PC-3 (cell line): ENCODE data around the gene TRPC1. TPM values are rescaled to one million over a fixed set of nuclear protein-coding genes. Genes with fewer than 3 reads are reported as not detected.

Source experiments
- ATAC-seq: fragments of 200-7000 bp; cut with Tn5 transposase; 2 replicates; pipeline ENCODE4 v1.9.1; 2020; ENCODE audit warnings: mild to moderate bottlenecking, moderate library complexity
- BruUV-seq: library from RNA; stranded (reverse); fragments of 400-500 nt; replicated peaks from 2 replicates; lab custom pipeline; 2021; lab: Mats Ljungman, UMichigan
- CTCF ChIA-PET: fragments of 300-600 bp; sonication (Branson Sonifier 250); formaldehyde crosslinking; loops from one replicate; lab custom pipeline; 2022; ENCODE audit warnings: antibody characterized with exemption; lab: Charles Lee
- POLR2A ChIA-PET: fragments of 300-600 bp; sonication (Branson Sonifier 250); formaldehyde crosslinking; loops from one replicate; lab custom pipeline; 2022; ENCODE audit warnings: antibody characterized with exemption; ENCODE audit not compliant: unreplicated experiment; lab: Charles Lee
- DNase-seq: peaks from one replicate; pipeline ENCODE4 v3.0.0-alpha.2; 2015
- H2AFZ ChIP-seq: fragments of 300-600 bp; sonication (generic); 2 replicates; pipeline ENCODE4 v1.6.0; 2016; ENCODE audit warnings: antibody characterized with exemption, low read length
- H3F3A ChIP-seq: fragments of 300-600 bp; sonication (generic); one replicate; pipeline ENCODE4 v1.6.0; 2017; ENCODE audit warnings: antibody characterized with exemption, low read length, control low read depth, mild to moderate bottlenecking; ENCODE audit not compliant: unreplicated experiment
- H3K27ac ChIP-seq: fragments of 300-600 bp; sonication (generic); 2 replicates; pipeline ENCODE4 v1.5.1; 2016; ENCODE audit warnings: mild to moderate bottlenecking, low read length
- H3K27me3 ChIP-seq: fragments of 300-600 bp; sonication (generic); 2 replicates; pipeline ENCODE4 v1.6.1; 2016; ENCODE audit warnings: low read length, mixed read lengths
- H3K36me3 ChIP-seq: fragments of 300-600 bp; sonication (generic); 2 replicates; pipeline ENCODE4 v1.6.1; 2016; ENCODE audit warnings: low read depth, mixed run types, low read length, mixed read lengths
- H3K4me1 ChIP-seq: fragments of 300-600 bp; sonication (generic); 2 replicates; pipeline ENCODE4 v1.5.1; 2016; ENCODE audit warnings: low read length; ENCODE audit not compliant: insufficient read depth
- H3K4me2 ChIP-seq: fragments of 300-600 bp; sonication (generic); 2 replicates; pipeline ENCODE4 v1.6.0; 2016; ENCODE audit warnings: low read length
- H3K4me3 ChIP-seq: fragments of 300-600 bp; sonication (generic); 2 replicates; pipeline ENCODE4 v1.5.1; 2016; ENCODE audit warnings: mild to moderate bottlenecking, low read length, mixed read lengths
- H3K79me2 ChIP-seq: fragments of 300-600 bp; sonication (generic); 2 replicates; pipeline ENCODE4 v1.6.1; 2017; ENCODE audit warnings: low read length, mixed read lengths
- H3K9ac ChIP-seq: fragments of 300-600 bp; sonication (generic); 2 replicates; pipeline ENCODE4 v1.6.0; 2016; ENCODE audit warnings: mild to moderate bottlenecking, low read length
- H3K9me2 ChIP-seq: fragments of 300-600 bp; sonication (generic); replicated peaks from 2 replicates; pipeline ENCODE4 v1.6.1; 2016; ENCODE audit warnings: mixed run types, low read length, mixed read lengths
- H3K9me3 ChIP-seq: fragments of 300-600 bp; sonication (generic); 2 replicates; pipeline ENCODE4 v1.6.1; 2016; ENCODE audit warnings: low read length, mixed read lengths
- H4K20me1 ChIP-seq: fragments of 300-600 bp; sonication (generic); 2 replicates; pipeline ENCODE4 v1.6.1; 2016; ENCODE audit warnings: low read length, mixed read lengths
- CTCF ChIP-seq: fragments of 300-600 bp; sonication (generic); conservative IDR thresholded peaks from 2 replicates; pipeline ENCODE4 v1.5.1; 2017; ENCODE audit warnings: antibody characterized with exemption, low read depth, mild to moderate bottlenecking, low read length
- EZH2 ChIP-seq: fragments of 300-600 bp; sonication (generic); IDR thresholded peaks from one replicate; pipeline ENCODE4 v1.6.1; 2017; ENCODE audit warnings: antibody characterized with exemption, mild to moderate bottlenecking, low read length; ENCODE audit not compliant: unreplicated experiment
- EZH2phosphoT487 ChIP-seq: fragments of 300-600 bp; sonication (generic); IDR thresholded peaks from 2 replicates; pipeline ENCODE4 v1.6.1; 2018; ENCODE audit warnings: mild to moderate bottlenecking, antibody characterized with exemption, low read length, borderline replicate concordance
- intact Hi-C: fragments of 100-400 bp; cut with micrococcal nuclease; formaldehyde crosslinking; loops from 2 replicates; pipeline ENCODE4 v1.9.0; 2023
- total RNA-seq: library from RNA; depleted of rRNA; stranded (reverse); fragments of >200 nt; gene quantifications from 2 replicates; pipeline ENCODE4 v1.2.3, GENCODE V29; 2014

Gene TRPC1
- total RNA-seq, 1 experiment from 2014 or later, result 1.7 TPM

- no peaks in the 10 kb centered on the region for H4K20me1 ChIP-seq
- H3K79me2 ChIP-seq, result no peaks in the 10 kb centered on the region
- H2AFZ ChIP-seq, result no peak overlapping the region
- no peak overlapping the region for H3K4me3 ChIP-seq
- no peak overlapping the region for H3K27ac ChIP-seq
- no peak overlapping the region for H3K4me2 ChIP-seq
- CTCF ChIA-PET, result no interaction called here
- H3K27me3 ChIP-seq, result no peaks in the 10 kb centered on the region
- no peak for TF ChIP-seq CTCF
- TF ChIP-seq EZH2, result no peak
- TF ChIP-seq EZH2phosphoT487, result no peak
- H3K9me2 ChIP-seq, result no peaks in the 10 kb centered on the region
- H3F3A ChIP-seq, result no peaks in the 10 kb centered on the region
- H3K4me1 ChIP-seq, result no peaks in the 10 kb centered on the region
- BruUV-seq, result no TSS peak
- no peaks in the 10 kb centered on the region for H3K36me3 ChIP-seq
- no peak overlapping the region for H3K9ac ChIP-seq
- ATAC-seq (no peak), DNase-seq (no peak)
- intact Hi-C loops, result no loop called here
- H3K9me3 ChIP-seq, result no peaks in the 10 kb centered on the region
- POLR2A ChIA-PET, result no interaction called here
Measured at GRCh38 chr3:142815803-142816202, 92.0 kb downstream of the TRPC1 start.

- intact Hi-C loops, result no loop called here
- CTCF ChIA-PET, result no interaction called here
- no peak overlapping the region for H3K9ac ChIP-seq
- H3K36me3 ChIP-seq, result no peaks in the 10 kb centered on the region
- no TSS peak for BruUV-seq
- no peak overlapping the region for H3K4me3 ChIP-seq
- no peaks in the 10 kb centered on the region for H3K9me2 ChIP-seq
- no peak overlapping the region for H3K27ac ChIP-seq
- no peaks in the 10 kb centered on the region for H3K9me3 ChIP-seq
- ATAC-seq, result no peak
- H2AFZ ChIP-seq, result no peak overlapping the region
- no peaks in the 10 kb centered on the region for H3F3A ChIP-seq
- no peaks in the 10 kb centered on the region for H3K79me2 ChIP-seq
- no peak for DNase-seq
- H4K20me1 ChIP-seq, result no peaks in the 10 kb centered on the region
- H3K4me1 ChIP-seq, result no peaks in the 10 kb centered on the region
- no peaks in the 10 kb centered on the region for H3K27me3 ChIP-seq
- H3K4me2 ChIP-seq, result no peak overlapping the region
- TF ChIP-seq EZH2 (no peak), CTCF (no peak), EZH2phosphoT487 (no peak)
- POLR2A ChIA-PET, result no interaction called here
Measured at GRCh38 chr3:142817356-142817755, 93.5 kb downstream of the TRPC1 start.

- Histone ChIP-seq H3K27ac (no peak overlapping the region), H3K4me3 (no peak overlapping the region), H3K4me1 (no peaks in the 10 kb centered on the region), H3K9ac (no peak overlapping the region), H3K9me2 (no peaks in the 10 kb centered on the region), H3F3A (no peaks in the 10 kb centered on the region), H4K20me1 (no peaks in the 10 kb centered on the region), H3K36me3 (no peaks in the 10 kb centered on the region), H3K9me3 (no peaks in the 10 kb centered on the region), H2AFZ (no peak overlapping the region), H3K27me3 (no peaks in the 10 kb centered on the region), H3K4me2 (no peak overlapping the region), H3K79me2 (no peaks in the 10 kb centered on the region)
- BruUV-seq, result no TSS peak
- ChIA-PET POLR2A (interaction anchor here (0.6 kb wide), 1 partner anchor 136 kb away, joined by 4 read pairs; no protein-coding TSS in a partner anchor), CTCF (interaction anchor here (0.6 kb wide), 1 partner anchor 107 kb away, joined by 3 read pairs; no protein-coding TSS in a partner anchor)
- intact Hi-C loops, result no loop called here
- DNase-seq (no peak), ATAC-seq (no peak)
- TF ChIP-seq EZH2phosphoT487 (no peak), CTCF (no peak), EZH2 (no peak)
Measured at GRCh38 chr3:142817897-142818296, 94.1 kb downstream of the TRPC1 start.
